ENCODE measurements around the gene S100A16.

GRCh38 chr1:153643100-153643499 lies 30.2 kb upstream of the S100A16 start:
- TF ChIP-seq, protein P1, sequence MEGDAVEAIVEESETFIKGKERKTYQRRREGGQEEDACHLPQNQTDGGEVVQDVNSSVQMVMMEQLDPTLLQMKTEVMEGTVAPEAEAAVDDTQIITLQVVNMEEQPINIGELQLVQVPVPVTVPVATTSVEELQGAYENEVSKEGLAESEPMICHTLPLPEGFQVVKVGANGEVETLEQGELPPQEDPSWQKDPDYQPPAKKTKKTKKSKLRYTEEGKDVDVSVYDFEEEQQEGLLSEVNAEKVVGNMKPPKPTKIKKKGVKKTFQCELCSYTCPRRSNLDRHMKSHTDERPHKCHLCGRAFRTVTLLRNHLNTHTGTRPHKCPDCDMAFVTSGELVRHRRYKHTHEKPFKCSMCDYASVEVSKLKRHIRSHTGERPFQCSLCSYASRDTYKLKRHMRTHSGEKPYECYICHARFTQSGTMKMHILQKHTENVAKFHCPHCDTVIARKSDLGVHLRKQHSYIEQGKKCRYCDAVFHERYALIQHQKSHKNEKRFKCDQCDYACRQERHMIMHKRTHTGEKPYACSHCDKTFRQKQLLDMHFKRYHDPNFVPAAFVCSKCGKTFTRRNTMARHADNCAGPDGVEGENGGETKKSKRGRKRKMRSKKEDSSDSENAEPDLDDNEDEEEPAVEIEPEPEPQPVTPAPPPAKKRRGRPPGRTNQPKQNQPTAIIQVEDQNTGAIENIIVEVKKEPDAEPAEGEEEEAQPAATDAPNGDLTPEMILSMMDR (conservative IDR thresholded peaks at IDR 0.05; ENCODE audit: low read length) = no peak
- no peak for TF ChIP-seq EZH2phosphoT487 (IDR thresholded peaks at IDR 0.05; ENCODE audit: borderline replicate concordance)
